ENCODE measurements around the gene PBX1.

PBX1 gene

GRCh38 chr1:164868990-164869389, 310.0 kb downstream of the PBX1 start:
- Histone ChIP-seq H3K27ac (ENCODE audit: low read length) (no peak overlapping the region), H3K4me1 (ENCODE audit: control insufficient read depth in 1 of 2, insufficient read depth in 2 of 2, low read length in 2 of 2) (peaks cover 0 to 6% of the 10 kb centered on the region in 2 donors), H3K36me3 (ENCODE audit: control insufficient read depth in 1 of 2, insufficient read depth in 2 of 2, low read length in 2 of 2) (no peaks in the 10 kb centered on the region), H3K4me3 (ENCODE audit: low read depth in 1 of 2, low read length in 2 of 2) (no peak overlapping the region), H3K27me3 (ENCODE audit: low read depth, low read length) (no peaks in the 10 kb centered on the region), H3K9me3 (ENCODE audit: control insufficient read depth in 1 of 2, low read length in 2 of 2) (no peaks in the 10 kb centered on the region)

GRCh38 chr1:164875518-164875917, 316.5 kb downstream of the PBX1 start:
- Histone ChIP-seq H3K27ac (ENCODE audit: low read length) (no peak overlapping the region), H3K36me3 (ENCODE audit: control insufficient read depth in 1 of 2, insufficient read depth in 2 of 2, low read length in 2 of 2) (no peaks in the 10 kb centered on the region)

GRCh38 chr1:164876398-164877116, 317.6 kb downstream of the PBX1 start:
- Histone ChIP-seq H3K27me3 (ENCODE audit: low read depth, low read length) (no peaks in the 10 kb centered on the region), H3K27ac (ENCODE audit: low read length) (no peak overlapping the region), H3K9me3 (ENCODE audit: control insufficient read depth in 1 of 2, low read length in 2 of 2) (no peaks in the 10 kb centered on the region), H3K4me3 (ENCODE audit: low read depth in 1 of 2, low read length in 2 of 2) (no peak overlapping the region), H3K4me1 (ENCODE audit: control insufficient read depth in 1 of 2, insufficient read depth in 2 of 2, low read length in 2 of 2) (peaks cover 0 to 6% of the 10 kb centered on the region in 2 donors), H3K36me3 (ENCODE audit: control insufficient read depth in 1 of 2, insufficient read depth in 2 of 2, low read length in 2 of 2) (no peaks in the 10 kb centered on the region)

More at GRCh38 chr1:164875518-164875917, 316.5 kb downstream of the PBX1 start:
- Histone ChIP-seq H3K4me3 (ENCODE audit: low read depth in 1 of 2, low read length in 2 of 2) (no peak overlapping the region), H3K27me3 (ENCODE audit: low read depth, low read length) (no peaks in the 10 kb centered on the region), H3K4me1 (ENCODE audit: control insufficient read depth in 1 of 2, insufficient read depth in 2 of 2, low read length in 2 of 2) (peaks cover 0 to 6% of the 10 kb centered on the region in 2 donors), H3K9me3 (ENCODE audit: control insufficient read depth in 1 of 2, low read length in 2 of 2) (no peaks in the 10 kb centered on the region)

GRCh38 chr1:164880199-164880598, 321.2 kb downstream of the PBX1 start:
- no peak overlapping the region for H3K4me3 ChIP-seq (ENCODE audit: low read depth in 1 of 2, low read length in 2 of 2)
- H3K27me3 ChIP-seq (ENCODE audit: low read depth, low read length): no peaks in the 10 kb centered on the region
- H3K36me3 ChIP-seq (ENCODE audit: control insufficient read depth in 1 of 2, insufficient read depth in 2 of 2, low read length in 2 of 2): peaks cover 0 to 1% of the 10 kb centered on the region in 2 donors
- H3K4me1 ChIP-seq (ENCODE audit: control insufficient read depth in 1 of 2, insufficient read depth in 2 of 2, low read length in 2 of 2): no peaks in the 10 kb centered on the region
- H3K27ac ChIP-seq (ENCODE audit: low read length): no peak overlapping the region
- H3K9me3 ChIP-seq (ENCODE audit: control insufficient read depth in 1 of 2, low read length in 2 of 2): no peaks in the 10 kb centered on the region

GRCh38 chr1:164880644-164881043, 321.7 kb downstream of the PBX1 start:
- Histone ChIP-seq H3K27me3 (ENCODE audit: low read depth, low read length) (no peaks in the 10 kb centered on the region), H3K36me3 (ENCODE audit: control insufficient read depth in 1 of 2, insufficient read depth in 2 of 2, low read length in 2 of 2) (peaks cover 0 to 4% of the 10 kb centered on the region in 2 donors), H3K9me3 (ENCODE audit: control insufficient read depth in 1 of 2, low read length in 2 of 2) (no peaks in the 10 kb centered on the region), H3K27ac (ENCODE audit: low read length) (no peak overlapping the region), H3K4me3 (ENCODE audit: low read depth in 1 of 2, low read length in 2 of 2) (no peak overlapping the region), H3K4me1 (ENCODE audit: control insufficient read depth in 1 of 2, insufficient read depth in 2 of 2, low read length in 2 of 2) (no peaks in the 10 kb centered on the region)

GRCh38 chr1:164885311-164885710, 326.3 kb downstream of the PBX1 start:
- Histone ChIP-seq H3K27me3 (ENCODE audit: low read depth, low read length) (no peaks in the 10 kb centered on the region), H3K4me3 (ENCODE audit: low read depth in 1 of 2, low read length in 2 of 2) (no peak overlapping the region), H3K4me1 (ENCODE audit: control insufficient read depth in 1 of 2, insufficient read depth in 2 of 2, low read length in 2 of 2) (no peaks in the 10 kb centered on the region), H3K36me3 (ENCODE audit: control insufficient read depth in 1 of 2, insufficient read depth in 2 of 2, low read length in 2 of 2) (peaks cover 0 to 4% of the 10 kb centered on the region in 2 donors), H3K27ac (ENCODE audit: low read length) (no peak overlapping the region), H3K9me3 (ENCODE audit: control insufficient read depth in 1 of 2, low read length in 2 of 2) (no peaks in the 10 kb centered on the region)

- Histone ChIP-seq H3K9me3 (ENCODE audit: control insufficient read depth in 1 of 2, low read length in 2 of 2) (no peaks in the 10 kb centered on the region), H3K36me3 (ENCODE audit: control insufficient read depth in 1 of 2, insufficient read depth in 2 of 2, low read length in 2 of 2) (peaks cover 0 to 4% of the 10 kb centered on the region in 2 donors), H3K4me1 (ENCODE audit: control insufficient read depth in 1 of 2, insufficient read depth in 2 of 2, low read length in 2 of 2) (no peaks in the 10 kb centered on the region), H3K4me3 (ENCODE audit: low read depth in 1 of 2, low read length in 2 of 2) (no peak overlapping the region), H3K27me3 (ENCODE audit: low read depth, low read length) (no peaks in the 10 kb centered on the region), H3K27ac (ENCODE audit: low read length) (no peak overlapping the region)
Measured at GRCh38 chr1:164886101-164886500, 327.1 kb downstream of the PBX1 start.

GRCh38 chr1:164891615-164892014, 332.6 kb downstream of the PBX1 start:
- no peaks in the 10 kb centered on the region for H3K27me3 ChIP-seq (ENCODE audit: low read depth, low read length)
- no peak overlapping the region for H3K4me3 ChIP-seq (ENCODE audit: low read depth in 1 of 2, low read length in 2 of 2)
- no peak overlapping the region for H3K27ac ChIP-seq (ENCODE audit: low read length)
- no peaks in the 10 kb centered on the region for H3K4me1 ChIP-seq (ENCODE audit: control insufficient read depth in 1 of 2, insufficient read depth in 2 of 2, low read length in 2 of 2)
- no peaks in the 10 kb centered on the region for H3K9me3 ChIP-seq (ENCODE audit: control insufficient read depth in 1 of 2, low read length in 2 of 2)
- H3K36me3 ChIP-seq (ENCODE audit: control insufficient read depth in 1 of 2, insufficient read depth in 2 of 2, low read length in 2 of 2): no peaks in the 10 kb centered on the region

- Histone ChIP-seq H3K4me3 (ENCODE audit: low read depth in 1 of 2, low read length in 2 of 2) (no peak overlapping the region), H3K27ac (ENCODE audit: low read length) (no peak overlapping the region), H3K4me1 (ENCODE audit: control insufficient read depth in 1 of 2, insufficient read depth in 2 of 2, low read length in 2 of 2) (no peaks in the 10 kb centered on the region), H3K27me3 (ENCODE audit: low read depth, low read length) (no peaks in the 10 kb centered on the region), H3K9me3 (ENCODE audit: control insufficient read depth in 1 of 2, low read length in 2 of 2) (no peaks in the 10 kb centered on the region), H3K36me3 (ENCODE audit: control insufficient read depth in 1 of 2, insufficient read depth in 2 of 2, low read length in 2 of 2) (no peaks in the 10 kb centered on the region)
Measured at GRCh38 chr1:164895026-164895912, 336.3 kb downstream of the PBX1 start.

- Histone ChIP-seq H3K27me3 (ENCODE audit: low read depth, low read length) (no peaks in the 10 kb centered on the region), H3K4me1 (ENCODE audit: control insufficient read depth in 1 of 2, insufficient read depth in 2 of 2, low read length in 2 of 2) (no peaks in the 10 kb centered on the region), H3K36me3 (ENCODE audit: control insufficient read depth in 1 of 2, insufficient read depth in 2 of 2, low read length in 2 of 2) (no peaks in the 10 kb centered on the region), H3K9me3 (ENCODE audit: control insufficient read depth in 1 of 2, low read length in 2 of 2) (no peaks in the 10 kb centered on the region), H3K4me3 (ENCODE audit: low read depth in 1 of 2, low read length in 2 of 2) (no peak overlapping the region), H3K27ac (ENCODE audit: low read length) (no peak overlapping the region)
Measured at GRCh38 chr1:164901031-164901430, 342.0 kb downstream of the PBX1 start.
